Stimulated activated CD8-positive, alpha-beta memory T cell treated with anti-CD3 and anti-CD28 coated beads, Interleukin-2, amount 100 ng/mL, for 1 hour (primary cell): ENCODE measurements around the gene PGLYRP4.

Experiments
- DNase-seq, 2 donors: peaks; one replicate each; pipeline ENCODE4 v3.0.0-alpha.2; 2020; ENCODE audit warnings: low read depth in 2 of 2

PGLYRP4 gene

GRCh38 chr1:153348511-153349362, at the start of gene PGLYRP4:
Gene PGLYRP4, minus strand, starts transcription at chr1:153348841. Its CDS starts 909 bp downstream, at chr1:153347932.
- no peak for DNase-seq

DNA sequence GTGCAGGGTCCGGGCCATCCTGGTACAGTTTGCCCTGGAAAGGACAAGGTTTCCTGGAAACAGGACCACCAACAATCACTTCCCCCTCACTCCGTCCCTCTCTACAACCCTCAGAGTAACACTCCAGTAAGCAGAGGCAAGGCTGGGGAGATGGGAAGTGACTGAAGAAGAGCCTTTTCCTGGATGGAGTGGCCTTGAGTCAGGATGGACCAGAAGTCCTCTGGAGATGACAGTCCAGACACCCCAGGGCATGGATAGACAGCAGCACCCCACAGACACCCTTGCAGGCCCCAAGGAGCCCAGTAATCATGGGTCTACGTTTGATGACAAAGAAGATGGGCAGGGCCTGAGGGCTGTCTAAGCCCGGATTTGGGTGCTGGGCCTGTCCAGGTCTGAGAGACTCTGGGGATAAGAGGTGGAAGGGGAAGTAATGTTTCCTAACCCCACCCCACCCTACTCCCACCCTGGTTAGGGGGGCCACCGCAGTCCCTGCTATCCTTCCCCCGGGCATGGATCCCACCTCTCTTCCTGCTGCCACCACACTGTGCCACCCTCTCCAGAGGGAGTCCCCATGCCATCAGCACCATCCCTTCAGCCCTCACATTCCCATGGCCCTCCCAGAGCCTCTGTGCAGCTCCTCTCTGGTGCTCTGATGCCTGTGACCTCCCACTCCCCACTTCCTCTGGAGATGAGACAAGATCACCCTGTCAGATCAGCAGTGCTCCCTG, 49.4 kb upstream of the PGLYRP4 start:
- no peak for DNase-seq

DNA sequence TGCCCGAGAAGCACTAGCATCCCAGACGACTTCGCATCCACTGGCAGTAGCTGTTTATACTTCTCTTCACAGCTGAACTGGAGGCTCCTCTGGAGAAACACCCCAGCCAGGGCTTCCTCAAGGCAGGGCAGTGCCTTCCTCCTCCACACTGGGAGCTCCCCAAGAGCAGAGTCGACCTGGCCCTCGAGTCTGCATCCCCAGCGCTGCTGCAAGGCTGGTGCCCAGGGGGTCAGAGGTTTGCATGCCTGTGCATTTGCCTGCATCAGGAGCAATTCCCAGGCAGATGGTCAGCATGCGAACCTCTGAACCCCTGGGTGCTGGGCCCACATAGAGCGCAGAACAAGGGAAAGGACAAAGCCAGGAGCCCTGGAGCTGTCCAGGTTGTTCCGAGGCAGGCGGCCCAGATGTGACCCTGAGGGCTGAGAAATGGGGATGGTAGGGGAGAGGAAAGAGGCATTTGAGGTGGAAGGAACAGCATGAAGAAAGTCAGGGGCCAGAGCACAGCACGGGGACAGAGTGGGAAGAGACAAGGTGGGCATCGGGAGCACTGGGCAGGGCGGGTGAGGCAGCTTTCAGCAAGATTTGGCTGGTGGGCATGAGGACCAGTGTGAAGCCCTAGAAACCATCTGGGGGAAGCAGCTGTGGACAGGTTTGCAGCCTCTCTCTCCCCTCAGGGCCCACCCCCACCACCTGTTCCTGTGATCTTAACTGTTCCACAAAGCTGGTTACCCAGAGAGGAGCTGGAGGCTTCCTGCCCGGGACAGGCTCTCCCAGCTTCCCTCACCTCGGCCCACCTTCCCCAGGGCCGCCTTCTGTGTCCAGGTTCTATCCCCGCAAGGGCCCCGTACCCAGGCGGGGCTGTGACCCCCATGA, 48.6 kb upstream of the PGLYRP4 start:
- no peak for DNase-seq

DNA sequence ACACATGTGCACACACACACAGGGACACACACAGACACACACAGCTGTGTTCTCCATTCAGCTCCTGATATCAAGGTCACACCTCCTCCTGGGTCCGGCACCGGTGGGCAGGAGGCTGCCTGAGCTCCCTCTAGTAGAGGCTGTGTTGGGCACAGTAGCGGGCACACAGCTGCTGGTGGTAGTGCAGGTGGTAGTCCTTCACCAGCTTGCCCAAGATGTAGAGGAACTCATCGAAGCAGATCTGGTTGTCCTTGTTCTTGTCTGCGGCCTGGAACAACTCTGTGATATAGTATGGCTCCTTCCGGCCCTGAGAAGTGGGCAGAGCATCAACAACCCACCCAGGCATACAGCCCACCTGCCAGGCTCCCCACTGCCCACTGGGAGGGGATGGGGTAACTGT, 47.8 kb upstream of the PGLYRP4 start:
- DNase-seq, result no peak

GRCh38 chr1:153395776-153396175, 47.1 kb upstream of the PGLYRP4 start:
- no peak for DNase-seq

DNA sequence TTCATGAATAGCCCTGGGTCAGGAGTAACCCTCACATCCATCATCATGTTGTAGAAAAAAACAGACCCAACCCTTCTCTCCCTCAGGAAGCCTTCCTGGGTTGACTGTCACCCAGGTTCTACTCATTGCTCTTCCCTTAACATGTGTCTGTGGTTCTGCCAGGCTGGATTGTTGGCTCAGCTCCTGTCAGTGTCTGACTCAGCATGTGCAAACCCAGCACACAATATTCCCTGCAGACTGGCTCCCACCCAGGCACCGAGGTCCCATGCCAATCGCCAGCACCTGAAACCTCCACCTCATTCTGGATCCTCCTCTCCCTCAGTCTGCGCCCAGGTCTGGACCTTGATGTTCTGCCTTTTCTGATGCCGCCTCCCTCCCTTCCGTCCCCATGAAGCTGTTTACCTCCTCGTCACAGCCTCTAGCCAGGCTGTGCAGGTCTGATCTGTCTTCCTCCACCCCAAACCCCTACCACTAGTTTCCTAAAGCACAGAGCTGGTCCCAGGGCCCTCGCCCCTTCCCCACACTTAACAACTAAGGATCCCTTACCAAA, 46.6 kb upstream of the PGLYRP4 start:
- DNase-seq, result no peak

DNA sequence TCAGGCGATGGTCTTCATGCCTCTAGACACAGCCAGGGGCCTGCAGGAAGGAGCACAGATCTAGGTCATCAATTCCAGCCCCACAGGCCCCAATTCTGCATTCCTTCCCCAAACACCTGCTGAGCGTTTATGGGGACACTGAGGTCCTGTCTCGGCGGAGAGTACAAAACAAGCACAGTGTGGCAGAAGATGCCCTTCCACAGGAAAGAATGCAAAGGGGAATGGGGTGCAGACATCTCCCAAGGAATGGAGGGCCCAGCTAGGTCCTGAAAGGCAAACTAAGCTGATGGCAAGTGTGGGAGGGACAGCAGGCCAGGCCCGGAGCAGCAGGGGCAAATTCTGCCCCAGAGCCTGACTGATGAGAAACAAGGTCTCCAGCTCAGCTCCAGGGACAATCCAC, 45.8 kb upstream of the PGLYRP4 start:
- no peak for DNase-seq

DNA sequence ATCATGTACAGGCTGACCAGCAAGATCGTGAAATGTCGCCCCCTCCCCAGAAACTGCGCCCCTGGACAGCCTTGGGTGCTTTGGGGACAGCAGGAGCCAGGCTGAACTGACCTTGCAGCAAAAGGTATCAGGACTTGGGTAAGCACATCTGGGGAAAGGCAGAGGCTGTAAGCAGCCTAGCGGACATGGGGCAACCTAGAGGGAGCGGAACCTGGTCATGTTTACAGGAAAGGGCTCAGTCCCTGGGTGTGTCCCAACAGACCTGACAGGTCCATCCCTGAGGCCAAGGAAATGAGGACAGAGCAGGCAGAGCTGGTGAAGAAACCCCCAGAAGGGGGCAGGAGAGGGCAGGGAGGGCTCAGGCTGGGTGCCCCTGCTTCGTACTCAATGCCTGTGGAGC, 45.3 kb upstream of the PGLYRP4 start:
- no peak for DNase-seq

DNA sequence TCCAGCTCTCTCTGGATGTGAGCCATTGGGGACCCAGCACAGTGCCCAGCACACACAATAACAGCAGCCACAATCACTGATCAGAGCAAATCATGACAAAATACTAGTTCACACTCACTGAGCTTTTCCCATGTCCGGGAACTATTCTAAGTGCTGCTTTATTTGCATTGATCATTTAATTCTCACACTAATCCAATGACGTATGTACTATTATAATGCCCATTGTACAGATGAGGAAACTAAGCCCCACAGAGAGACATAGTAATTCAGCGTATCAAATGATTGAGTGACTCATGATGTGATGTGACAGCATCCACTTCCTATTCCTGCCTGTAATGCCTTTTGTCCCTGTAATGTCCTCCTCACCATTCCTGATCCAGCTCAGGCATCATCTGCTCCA, 44.2 kb upstream of the PGLYRP4 start:
- no peak for DNase-seq

DNA sequence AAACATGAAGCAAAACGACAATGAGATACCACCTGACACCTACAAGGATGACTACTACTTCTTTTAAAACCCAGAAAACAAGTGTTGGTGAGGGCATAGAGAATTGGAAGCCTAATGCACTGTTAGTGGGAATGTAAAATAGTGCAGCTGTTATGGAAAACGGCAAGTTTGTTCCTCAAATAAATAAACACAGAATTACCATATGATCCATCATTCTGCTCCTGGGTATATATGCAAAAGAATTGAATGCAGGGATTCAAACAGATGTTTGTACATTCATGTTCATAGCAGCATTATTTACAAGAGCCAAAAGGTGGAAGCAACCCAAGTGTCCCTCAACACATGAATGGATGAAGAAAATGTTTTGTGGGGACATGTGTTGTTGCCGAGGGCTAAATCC, 43.6 kb upstream of the PGLYRP4 start:
- no peak for DNase-seq

GRCh38 chr1:153390938-153391710, 42.5 kb upstream of the PGLYRP4 start, which contains the start of gene S100A8:
Gene S100A8, minus strand, starts transcription at chr1:153391073. Its CDS starts 538 bp downstream, at chr1:153390535.
- DNase-seq, result no peak

DNA sequence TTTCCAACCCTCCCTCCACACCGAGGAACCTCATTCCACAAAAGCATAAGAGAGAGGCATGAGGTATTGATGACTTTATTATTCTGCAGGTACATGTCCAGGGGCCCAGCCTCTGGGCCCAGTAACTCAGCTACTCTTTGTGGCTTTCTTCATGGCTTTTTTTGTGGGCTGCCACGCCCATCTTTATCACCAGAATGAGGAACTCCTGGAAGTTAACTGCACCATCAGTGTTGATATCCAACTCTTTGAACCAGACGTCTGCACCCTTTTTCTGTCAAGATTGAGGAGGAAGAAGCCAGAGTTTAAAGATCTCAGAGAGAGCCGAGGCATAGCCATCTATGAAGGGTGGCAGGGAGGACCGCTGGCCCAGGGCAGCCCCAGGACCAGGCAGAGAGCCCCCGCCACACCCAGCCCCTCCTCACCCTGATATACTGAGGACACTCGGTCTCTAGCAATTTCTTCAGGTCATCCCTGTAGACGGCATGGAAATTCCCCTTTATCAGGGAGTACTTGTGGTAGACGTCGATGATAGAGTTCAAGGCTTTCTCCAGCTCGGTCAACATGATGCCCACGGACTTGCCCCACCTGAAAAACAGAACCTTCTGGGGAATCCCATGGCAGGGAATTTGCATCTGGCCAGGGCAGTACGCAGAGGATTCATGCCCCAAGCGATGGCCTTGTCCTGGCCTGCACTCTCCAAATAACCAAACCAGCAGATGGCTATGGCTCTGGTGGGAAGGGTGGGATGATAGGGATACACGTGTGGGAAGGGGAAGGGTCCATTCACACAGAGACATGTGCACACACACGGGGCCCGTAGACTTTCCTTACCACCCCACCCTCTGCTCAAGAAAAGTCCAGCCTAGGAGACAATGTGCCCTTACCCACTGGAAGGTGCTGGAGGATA, 41.6 kb upstream of the PGLYRP4 start:
- DNase-seq, result no peak

GRCh38 chr1:153389401-153389800, 40.8 kb upstream of the PGLYRP4 start:
- no peak for DNase-seq

GRCh38 chr1:153387785-153388184, 39.1 kb upstream of the PGLYRP4 start:
- DNase-seq, result no peak

GRCh38 chr1:153387001-153387400, 38.4 kb upstream of the PGLYRP4 start:
- no peak for DNase-seq

- no peak for DNase-seq
Measured at GRCh38 chr1:153386500-153386901, 37.9 kb upstream of the PGLYRP4 start.

- DNase-seq, result no peak
Measured at GRCh38 chr1:153384958-153385580, 36.4 kb upstream of the PGLYRP4 start.

DNA sequence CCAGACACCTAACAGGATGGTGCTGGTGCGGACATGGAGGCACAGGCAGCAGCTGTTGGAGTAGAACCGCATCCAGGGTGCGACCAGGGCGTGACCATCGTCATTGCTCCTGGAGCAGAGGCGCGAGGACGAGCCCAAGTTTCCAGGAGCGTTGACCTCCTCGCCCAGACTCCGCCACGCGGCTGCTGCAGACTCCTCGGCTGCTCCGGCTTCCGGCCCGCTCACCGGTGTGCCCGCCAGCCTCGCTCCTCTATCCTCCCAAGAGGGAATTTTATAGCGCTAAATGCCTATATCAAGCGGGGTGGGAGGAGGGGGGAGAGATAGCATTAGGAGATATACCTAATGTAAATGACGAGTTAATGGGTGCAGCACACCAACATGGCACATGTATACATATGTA, 32.1 kb upstream of the PGLYRP4 start:
- no peak for DNase-seq

DNA sequence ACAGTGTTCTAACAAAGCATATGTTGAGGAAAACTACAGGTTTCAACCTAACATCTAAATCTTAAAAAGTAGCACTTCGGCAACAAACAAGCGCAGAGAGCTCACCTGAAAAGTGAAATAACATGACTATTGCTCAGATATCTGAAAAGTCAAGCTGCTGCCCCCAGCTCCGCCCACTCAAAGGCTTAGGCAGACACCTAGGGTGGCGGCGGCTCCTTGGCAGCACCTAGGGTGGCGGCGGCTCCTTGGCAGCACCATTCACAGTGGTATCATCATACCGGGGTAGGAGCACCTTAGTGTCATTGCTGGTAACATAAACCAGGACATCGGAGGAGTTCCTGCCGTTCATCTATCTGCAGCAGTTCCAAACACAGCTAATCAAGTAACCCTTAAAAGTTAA, 30.9 kb upstream of the PGLYRP4 start:
- DNase-seq, result no peak
